Measurements from ENCODE around the gene RAB11FIP4.

GRCh38 chr17:31528291-31528874, 136.9 kb downstream of the RAB11FIP4 start:
- no peak for TF ChIP-seq POLR2A (IDR thresholded peaks at IDR 0.05)
- TF ChIP-seq, protein P1, sequence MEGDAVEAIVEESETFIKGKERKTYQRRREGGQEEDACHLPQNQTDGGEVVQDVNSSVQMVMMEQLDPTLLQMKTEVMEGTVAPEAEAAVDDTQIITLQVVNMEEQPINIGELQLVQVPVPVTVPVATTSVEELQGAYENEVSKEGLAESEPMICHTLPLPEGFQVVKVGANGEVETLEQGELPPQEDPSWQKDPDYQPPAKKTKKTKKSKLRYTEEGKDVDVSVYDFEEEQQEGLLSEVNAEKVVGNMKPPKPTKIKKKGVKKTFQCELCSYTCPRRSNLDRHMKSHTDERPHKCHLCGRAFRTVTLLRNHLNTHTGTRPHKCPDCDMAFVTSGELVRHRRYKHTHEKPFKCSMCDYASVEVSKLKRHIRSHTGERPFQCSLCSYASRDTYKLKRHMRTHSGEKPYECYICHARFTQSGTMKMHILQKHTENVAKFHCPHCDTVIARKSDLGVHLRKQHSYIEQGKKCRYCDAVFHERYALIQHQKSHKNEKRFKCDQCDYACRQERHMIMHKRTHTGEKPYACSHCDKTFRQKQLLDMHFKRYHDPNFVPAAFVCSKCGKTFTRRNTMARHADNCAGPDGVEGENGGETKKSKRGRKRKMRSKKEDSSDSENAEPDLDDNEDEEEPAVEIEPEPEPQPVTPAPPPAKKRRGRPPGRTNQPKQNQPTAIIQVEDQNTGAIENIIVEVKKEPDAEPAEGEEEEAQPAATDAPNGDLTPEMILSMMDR (IDR thresholded peaks at IDR 0.05) = no peak

Data from prostate gland (tissue), 2 donors.